ENCODE results near the gene ADCY2.

ADCY2 gene

DNA sequence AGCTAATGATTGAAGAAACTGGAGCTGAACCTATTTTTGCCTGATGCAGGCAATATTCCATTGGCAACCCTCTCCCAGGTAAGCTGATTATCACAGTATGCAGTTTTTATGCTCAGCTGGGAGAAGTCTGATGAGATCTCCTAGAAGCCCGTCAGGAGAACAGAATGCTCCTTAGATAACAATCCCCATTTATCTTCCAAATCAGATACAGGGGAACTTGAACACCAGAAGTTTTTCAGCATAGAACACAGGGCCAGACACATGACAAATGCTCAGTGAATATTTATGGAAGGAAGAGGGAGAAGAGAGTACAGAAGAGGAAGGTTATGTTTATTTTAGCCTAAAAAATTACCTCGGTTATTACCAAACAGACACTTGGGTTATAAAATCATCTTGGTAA is 417.1 kb downstream of the ADCY2 start:
- no peaks in the 10 kb centered on the region for H3K36me3 Mint-ChIP-seq
- no peaks in the 10 kb centered on the region for H3K9me3 Mint-ChIP-seq
- peaks cover 7% of the 10 kb centered on the region for H3K4me1 Mint-ChIP-seq
- H3K4me3 Mint-ChIP-seq: no peak overlapping the region
- no peak overlapping the region for H3K27ac Mint-ChIP-seq
- peaks cover 43% of the 10 kb centered on the region for H3K27me3 Mint-ChIP-seq
- no peak for ATAC-seq

DNA sequence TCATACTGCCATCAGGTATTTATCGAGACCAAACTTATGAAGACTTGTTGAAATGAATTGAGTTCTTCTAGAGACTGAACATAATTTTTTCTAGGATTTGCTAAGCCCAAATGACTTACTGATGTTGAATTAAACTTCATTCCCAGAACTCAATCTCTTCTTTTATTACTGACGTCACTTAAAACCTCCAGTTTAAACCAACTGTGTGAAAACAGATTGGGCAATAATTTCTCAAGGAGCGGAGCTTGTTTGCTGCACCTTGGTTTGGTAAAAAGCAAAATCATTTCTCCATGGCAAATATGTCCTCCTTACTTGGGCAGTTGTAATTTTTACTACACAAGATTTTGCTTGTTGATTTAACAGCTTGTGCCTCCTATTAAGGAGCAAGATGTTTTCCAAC is 417.6 kb downstream of the ADCY2 start:
- H3K4me1 Mint-ChIP-seq: peaks cover 7% of the 10 kb centered on the region
- H3K36me3 Mint-ChIP-seq: no peaks in the 10 kb centered on the region
- H3K27me3 Mint-ChIP-seq: peaks cover 43% of the 10 kb centered on the region
- no peak for ATAC-seq
- H3K4me3 Mint-ChIP-seq: no peak overlapping the region
- no peak overlapping the region for H3K27ac Mint-ChIP-seq
- no peaks in the 10 kb centered on the region for H3K9me3 Mint-ChIP-seq

DNA sequence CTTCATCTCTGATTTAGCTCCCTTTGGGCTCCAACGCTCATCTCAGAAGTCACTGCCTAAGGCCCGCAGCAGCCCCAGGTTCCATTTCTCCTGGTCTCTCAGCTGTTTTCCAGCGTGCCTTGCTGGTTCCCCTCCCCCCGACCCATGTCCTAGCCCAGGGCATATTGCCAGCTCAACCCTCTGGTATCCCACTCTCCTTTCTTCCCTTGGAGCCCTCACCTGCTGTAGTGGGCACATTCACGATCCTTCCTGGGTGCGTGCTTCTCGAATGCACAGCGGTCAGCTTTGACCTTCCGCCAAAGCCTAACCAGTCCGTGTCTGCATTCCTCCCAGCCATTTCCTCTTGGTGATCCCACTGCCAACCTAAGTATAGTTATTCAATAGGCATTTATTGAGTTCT is 418.9 kb downstream of the ADCY2 start:
- Mint-ChIP-seq H3K4me1 (peaks cover 7% of the 10 kb centered on the region), H3K9me3 (no peaks in the 10 kb centered on the region), H3K36me3 (no peaks in the 10 kb centered on the region), H3K27ac (no peak overlapping the region), H3K27me3 (peaks cover 51% of the 10 kb centered on the region), H3K4me3 (no peak overlapping the region)
- ATAC-seq: no peak

DNA sequence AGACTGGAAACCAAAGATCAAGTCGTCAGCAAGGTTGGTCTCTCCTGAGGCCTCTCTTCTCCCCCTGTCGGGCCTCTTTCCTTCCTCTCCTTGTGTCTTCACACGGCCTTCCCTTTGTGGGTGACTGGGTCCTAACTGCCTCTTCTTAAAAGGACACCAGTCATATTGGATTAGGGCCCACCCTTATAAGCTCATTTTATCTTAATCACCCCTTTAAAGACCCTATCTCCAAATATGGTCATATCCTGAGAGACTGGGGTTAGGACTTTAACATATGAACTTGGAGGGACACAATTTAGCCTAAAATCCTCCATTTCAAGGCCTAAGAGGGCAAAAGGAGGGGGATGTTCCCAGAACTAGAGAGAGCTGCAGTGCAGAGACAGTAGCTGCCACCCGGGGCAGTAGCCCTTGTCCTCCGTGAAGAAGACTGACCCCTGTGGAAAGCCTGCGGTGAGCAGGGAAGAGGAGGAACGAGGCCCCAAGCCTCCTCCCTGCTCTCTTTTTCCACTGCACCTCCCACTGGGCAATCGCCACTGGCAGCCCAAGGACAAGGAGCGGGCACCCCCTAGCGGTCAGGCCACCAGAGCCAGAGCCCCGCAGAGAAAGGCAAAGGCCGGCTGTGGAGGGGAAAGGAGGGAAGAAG is 420.1 kb downstream of the ADCY2 start:
- peaks cover 57% of the 10 kb centered on the region for H3K27me3 Mint-ChIP-seq
- H3K36me3 Mint-ChIP-seq: no peaks in the 10 kb centered on the region
- no peak overlapping the region for H3K4me3 Mint-ChIP-seq
- H3K4me1 Mint-ChIP-seq: peaks cover 7% of the 10 kb centered on the region
- no peaks in the 10 kb centered on the region for H3K9me3 Mint-ChIP-seq
- H3K27ac Mint-ChIP-seq: no peak overlapping the region
- ATAC-seq: peak; percentile 71

DNA sequence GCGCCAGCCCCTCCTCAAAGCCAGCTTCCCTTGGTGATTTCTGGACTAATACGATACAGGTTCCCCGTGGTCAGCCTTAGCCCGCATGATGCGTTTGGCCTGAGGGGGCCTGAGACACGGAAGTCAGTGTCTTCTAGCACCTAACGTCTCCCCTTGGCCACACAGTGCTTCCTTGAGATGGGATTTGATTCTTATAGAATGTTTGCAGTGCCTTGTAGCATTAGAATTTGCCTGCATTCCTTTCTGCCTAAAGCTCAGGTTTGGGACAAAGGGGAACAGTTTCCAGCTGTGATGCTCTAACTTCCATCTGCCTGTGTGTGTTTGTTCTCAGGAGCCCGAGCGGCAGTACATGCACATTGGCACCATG is 420.6 kb downstream of the ADCY2 start:
- peaks cover 7% of the 10 kb centered on the region for H3K4me1 Mint-ChIP-seq
- H3K27ac Mint-ChIP-seq: no peak overlapping the region
- ATAC-seq: no peak
- peaks cover 62% of the 10 kb centered on the region for H3K27me3 Mint-ChIP-seq
- H3K9me3 Mint-ChIP-seq: no peaks in the 10 kb centered on the region
- no peaks in the 10 kb centered on the region for H3K36me3 Mint-ChIP-seq
- no peak overlapping the region for H3K4me3 Mint-ChIP-seq

DNA sequence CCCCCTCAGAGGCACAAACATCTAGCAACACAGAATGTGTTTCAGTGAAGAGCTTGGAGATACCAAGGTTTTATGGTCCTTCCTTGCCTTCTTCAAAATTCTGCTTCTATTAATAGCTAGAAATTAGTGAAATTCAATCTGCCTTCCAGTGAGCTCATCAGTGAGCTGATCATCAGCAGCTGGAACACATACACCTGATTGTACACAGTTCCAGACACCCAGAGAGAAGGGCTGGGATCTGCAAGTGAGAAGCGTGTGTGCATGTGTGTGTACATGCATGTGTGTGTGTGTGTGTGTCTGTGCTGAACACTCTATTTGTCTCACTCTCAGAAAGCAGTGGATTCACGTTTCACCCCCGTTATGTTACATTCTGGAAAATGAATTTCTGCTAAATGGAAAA is 426.5 kb downstream of the ADCY2 start:
- Mint-ChIP-seq H3K4me3 (no peak overlapping the region), H3K9me3 (no peaks in the 10 kb centered on the region), H3K27me3 (peaks cover 34% of the 10 kb centered on the region), H3K4me1 (no peaks in the 10 kb centered on the region), H3K27ac (no peak overlapping the region), H3K36me3 (no peaks in the 10 kb centered on the region)
- no peak for ATAC-seq

DNA sequence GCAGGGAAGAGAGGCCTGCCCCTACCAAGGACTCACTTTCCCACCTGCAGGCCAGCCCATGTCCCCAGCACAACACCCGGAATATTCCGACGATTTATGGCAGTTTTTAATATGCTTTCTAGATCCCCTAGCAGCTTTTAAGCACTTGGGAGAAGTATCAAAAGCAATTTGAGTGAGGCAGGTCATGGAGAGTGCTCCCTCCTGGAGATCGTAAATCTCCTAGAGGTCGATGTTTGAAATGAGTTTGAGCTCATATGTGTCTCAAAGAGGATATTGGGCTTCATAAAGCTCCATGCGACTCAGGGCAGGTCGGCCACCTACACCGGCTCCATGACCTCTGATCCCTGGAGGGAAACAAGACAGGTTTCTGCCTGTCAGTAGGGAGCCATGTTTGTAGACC is 427.7 kb downstream of the ADCY2 start:
- Mint-ChIP-seq H3K36me3 (no peaks in the 10 kb centered on the region), H3K4me1 (no peaks in the 10 kb centered on the region), H3K27ac (no peak overlapping the region), H3K9me3 (no peaks in the 10 kb centered on the region), H3K4me3 (no peak overlapping the region), H3K27me3 (peaks cover 34% of the 10 kb centered on the region)
- no peak for ATAC-seq

DNA sequence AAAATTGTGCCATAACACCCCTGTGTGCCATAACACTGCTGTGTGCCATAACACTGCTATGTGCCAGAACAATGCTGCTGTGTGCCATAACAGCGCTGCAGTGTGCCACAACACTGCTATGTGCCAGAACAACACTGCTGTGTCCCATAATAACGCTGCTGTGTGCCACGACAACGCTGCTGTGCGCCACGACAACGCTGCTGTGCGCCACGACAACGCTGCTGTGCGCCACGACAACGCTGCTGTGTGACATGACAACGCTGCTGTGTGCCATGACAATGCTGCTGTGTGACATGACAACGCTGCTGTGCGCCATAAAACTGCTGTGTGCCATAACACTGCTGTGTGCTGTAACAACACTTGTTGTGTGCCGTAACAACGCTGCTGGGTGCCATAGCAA is 429.1 kb downstream of the ADCY2 start:
- ATAC-seq: no peak
- Mint-ChIP-seq H3K9me3 (no peaks in the 10 kb centered on the region), H3K27me3 (peaks cover 25% of the 10 kb centered on the region), H3K27ac (no peak overlapping the region), H3K36me3 (no peaks in the 10 kb centered on the region), H3K4me3 (no peak overlapping the region), H3K4me1 (no peaks in the 10 kb centered on the region)

DNA sequence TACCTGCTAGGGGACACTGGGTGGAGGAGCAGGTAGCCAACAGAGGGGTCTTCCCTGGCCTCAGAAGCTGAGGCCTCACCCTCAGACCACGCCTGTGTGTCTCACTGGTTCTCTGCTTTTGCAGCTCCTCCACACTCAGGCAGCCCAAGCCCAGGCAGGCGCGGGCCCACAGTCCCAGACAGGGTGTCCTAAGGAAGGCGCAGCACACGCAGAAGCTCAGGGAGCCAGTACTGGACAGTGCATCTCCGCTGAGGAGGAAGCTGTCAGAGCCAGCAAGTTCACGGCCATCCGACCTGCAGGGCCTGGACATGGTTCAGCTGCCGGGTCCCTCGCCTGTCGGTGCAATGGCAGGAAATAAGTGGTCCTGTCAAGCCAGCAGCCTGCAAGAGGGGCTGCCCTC is 429.7 kb downstream of the ADCY2 start:
- Mint-ChIP-seq H3K27me3 (peaks cover 23% of the 10 kb centered on the region), H3K27ac (no peak overlapping the region)
- ATAC-seq: no peak

DNA sequence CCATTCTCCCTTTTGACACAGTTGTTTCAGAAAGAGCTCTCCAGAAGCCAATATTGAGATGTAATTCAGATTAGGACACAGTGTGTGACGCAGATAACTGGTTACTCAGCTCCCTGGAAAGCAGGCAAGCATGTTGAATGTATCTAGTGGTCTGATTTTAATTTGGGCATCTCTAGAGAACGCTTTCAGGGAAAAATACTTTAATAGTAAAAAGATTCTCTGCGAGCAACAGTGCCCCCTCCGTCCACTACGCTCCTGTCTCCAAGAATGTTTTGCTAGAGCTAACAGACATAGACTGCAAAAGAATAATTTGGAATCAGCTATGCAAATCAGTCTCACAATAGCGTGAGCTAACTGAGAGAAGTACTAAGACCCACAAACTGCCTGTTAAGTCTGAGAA is 431.7 kb downstream of the ADCY2 start:
- Mint-ChIP-seq H3K27me3 (peaks cover 17% of the 10 kb centered on the region), H3K27ac (no peak overlapping the region), H3K4me1 (no peaks in the 10 kb centered on the region), H3K36me3 (no peaks in the 10 kb centered on the region), H3K9me3 (no peaks in the 10 kb centered on the region), H3K4me3 (no peak overlapping the region)
- no peak for ATAC-seq

More for the DNA sequence above, 429.7 kb downstream of the ADCY2 start:
- no peaks in the 10 kb centered on the region for H3K36me3 Mint-ChIP-seq
- no peaks in the 10 kb centered on the region for H3K9me3 Mint-ChIP-seq
- no peak overlapping the region for H3K4me3 Mint-ChIP-seq
- H3K4me1 Mint-ChIP-seq: no peaks in the 10 kb centered on the region

DNA sequence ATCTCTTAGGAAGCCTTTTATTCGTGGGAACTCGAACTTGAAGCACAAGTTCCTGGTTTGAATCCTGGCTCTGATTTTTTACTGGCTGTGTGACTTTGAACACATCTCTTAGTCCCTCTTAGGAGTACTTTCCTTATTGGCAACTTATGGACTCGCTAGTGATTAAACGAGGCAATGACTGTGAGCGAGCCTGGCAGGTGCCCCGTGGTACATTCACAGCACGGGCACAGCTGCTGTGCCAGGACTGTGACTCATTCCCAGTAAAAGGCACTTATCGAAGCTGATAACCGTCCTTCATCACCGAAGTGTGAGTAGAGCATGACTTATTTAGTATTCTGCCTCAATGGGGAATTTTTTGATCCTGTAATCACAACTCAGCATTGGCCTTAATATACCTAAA is 432.3 kb downstream of the ADCY2 start:
- no peak overlapping the region for H3K4me3 Mint-ChIP-seq
- peaks cover 19% of the 10 kb centered on the region for H3K27me3 Mint-ChIP-seq
- H3K27ac Mint-ChIP-seq: no peak overlapping the region
- H3K36me3 Mint-ChIP-seq: no peaks in the 10 kb centered on the region
- H3K4me1 Mint-ChIP-seq: no peaks in the 10 kb centered on the region
- H3K9me3 Mint-ChIP-seq: no peaks in the 10 kb centered on the region
- no peak for ATAC-seq

DNA sequence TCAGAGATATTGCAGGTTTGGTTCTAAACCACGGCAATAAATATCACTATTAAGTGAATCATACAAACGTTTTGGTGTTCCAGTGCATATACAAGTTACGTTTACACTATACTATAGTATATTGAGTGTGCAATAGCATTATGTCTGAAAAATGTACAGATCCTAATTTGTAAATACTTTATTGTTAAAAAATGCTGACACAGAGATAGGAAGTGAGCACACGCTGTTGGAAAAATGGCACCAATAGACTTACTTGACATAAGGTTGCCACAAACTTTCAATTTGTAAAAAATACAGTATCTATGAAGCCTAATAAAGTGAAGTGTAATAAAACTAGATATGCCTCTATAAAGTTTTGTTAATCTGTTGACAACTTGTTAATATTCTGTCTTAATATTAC is 439.0 kb downstream of the ADCY2 start:
- Mint-ChIP-seq H3K4me1 (no peaks in the 10 kb centered on the region), H3K4me3 (no peak overlapping the region), H3K36me3 (no peaks in the 10 kb centered on the region), H3K27me3 (peaks cover 20% of the 10 kb centered on the region), H3K9me3 (no peaks in the 10 kb centered on the region), H3K27ac (no peak overlapping the region)
- no peak for ATAC-seq

DNA sequence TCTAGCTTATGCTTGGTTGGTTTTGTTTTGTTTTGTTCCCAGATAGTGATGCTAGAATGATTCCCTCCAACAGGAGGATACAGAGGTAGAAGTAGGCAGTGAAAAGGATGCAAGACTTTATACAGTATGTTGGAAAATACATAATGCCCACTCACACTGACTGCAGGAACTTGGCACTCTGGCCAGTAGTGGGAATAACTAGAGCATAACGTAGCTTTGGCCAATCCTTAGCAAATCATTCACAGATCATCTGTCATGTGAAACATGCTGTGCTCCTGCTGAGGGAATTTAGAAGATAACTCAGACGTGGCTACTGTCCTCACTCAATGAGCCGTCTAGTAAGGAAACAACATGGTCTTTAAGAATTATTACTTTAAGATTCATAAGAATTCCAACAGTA is 441.5 kb downstream of the ADCY2 start:
- Mint-ChIP-seq H3K4me1 (no peaks in the 10 kb centered on the region), H3K27ac (no peak overlapping the region), H3K4me3 (no peak overlapping the region), H3K27me3 (peaks cover 31% of the 10 kb centered on the region), H3K36me3 (no peaks in the 10 kb centered on the region), H3K9me3 (peaks cover 3% of the 10 kb centered on the region)
- ATAC-seq: no peak

DNA sequence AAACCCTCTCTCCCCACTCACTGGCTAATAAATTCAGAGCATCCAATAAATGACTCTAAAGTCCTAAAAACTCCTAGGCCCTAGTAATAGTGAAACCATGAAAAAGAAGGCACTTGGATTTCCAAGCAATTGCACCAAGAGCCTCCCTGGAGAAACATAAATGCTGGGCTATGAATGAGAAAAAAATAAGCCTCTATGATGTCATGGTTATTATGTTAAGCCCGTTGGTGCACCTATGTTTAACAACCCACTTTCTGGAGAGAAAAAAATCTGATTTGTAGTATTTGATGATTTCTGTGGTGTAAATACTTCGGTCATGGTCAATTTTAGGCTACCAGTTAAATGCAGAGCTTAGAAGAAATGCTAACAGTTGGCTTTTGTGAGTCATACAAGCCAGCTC is 446.6 kb downstream of the ADCY2 start:
- H3K36me3 Mint-ChIP-seq: no peaks in the 10 kb centered on the region
- H3K27me3 Mint-ChIP-seq: peaks cover 19% of the 10 kb centered on the region
- no peak overlapping the region for H3K4me3 Mint-ChIP-seq
- H3K4me1 Mint-ChIP-seq: peaks cover 6% of the 10 kb centered on the region
- H3K9me3 Mint-ChIP-seq: peaks cover 3% of the 10 kb centered on the region
- H3K27ac Mint-ChIP-seq: no peak overlapping the region
- ATAC-seq: no peak

DNA sequence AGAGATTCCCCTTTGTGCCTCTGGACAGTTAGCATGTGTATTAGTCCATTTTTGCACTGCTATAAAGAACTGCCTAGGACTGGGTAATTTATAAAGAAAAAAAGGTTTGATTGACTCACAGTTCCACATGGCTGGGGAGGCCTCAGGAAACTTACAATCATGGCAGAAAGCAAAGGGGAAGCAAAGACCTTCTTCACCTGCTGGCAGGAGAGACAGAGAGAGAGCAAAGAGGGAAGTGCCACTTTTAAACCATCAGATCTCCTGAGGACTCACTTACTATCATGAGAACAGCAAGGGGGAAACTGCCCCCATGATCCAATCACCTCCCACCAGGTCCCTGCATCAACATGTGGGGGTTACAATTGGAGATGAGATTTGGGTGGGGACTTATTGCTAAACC is 449.0 kb downstream of the ADCY2 start:
- H3K4me3 Mint-ChIP-seq: no peak overlapping the region
- H3K4me1 Mint-ChIP-seq: peaks cover 8% of the 10 kb centered on the region
- H3K9me3 Mint-ChIP-seq: peaks cover 3% of the 10 kb centered on the region
- H3K27ac Mint-ChIP-seq: no peak overlapping the region
- H3K27me3 Mint-ChIP-seq: peaks cover 33% of the 10 kb centered on the region
- H3K36me3 Mint-ChIP-seq: no peaks in the 10 kb centered on the region
- no peak for ATAC-seq

DNA sequence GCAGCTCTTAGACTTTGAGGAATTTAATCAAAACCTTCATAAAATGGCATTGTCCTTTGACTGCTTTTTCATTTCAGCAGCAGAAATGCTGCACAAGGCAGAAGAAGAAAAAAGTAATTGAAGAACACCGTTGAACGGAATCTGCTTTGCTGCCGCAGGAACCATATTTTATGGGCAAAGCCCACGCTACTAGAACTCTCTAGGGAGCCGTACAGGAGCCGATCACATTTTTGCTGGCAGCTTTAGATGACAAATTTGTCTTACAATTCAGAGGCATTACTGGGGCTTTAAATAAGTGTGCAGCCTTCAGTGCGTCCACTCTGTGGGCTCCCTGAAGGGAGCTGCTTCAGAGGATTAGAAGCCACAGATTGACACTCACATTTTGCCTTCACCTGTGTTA is 449.6 kb downstream of the ADCY2 start:
- Mint-ChIP-seq H3K36me3 (no peaks in the 10 kb centered on the region), H3K27ac (no peak overlapping the region), H3K9me3 (peaks cover 2% of the 10 kb centered on the region), H3K4me3 (no peak overlapping the region), H3K4me1 (peaks cover 12% of the 10 kb centered on the region), H3K27me3 (peaks cover 27% of the 10 kb centered on the region)
- no peak for ATAC-seq

DNA sequence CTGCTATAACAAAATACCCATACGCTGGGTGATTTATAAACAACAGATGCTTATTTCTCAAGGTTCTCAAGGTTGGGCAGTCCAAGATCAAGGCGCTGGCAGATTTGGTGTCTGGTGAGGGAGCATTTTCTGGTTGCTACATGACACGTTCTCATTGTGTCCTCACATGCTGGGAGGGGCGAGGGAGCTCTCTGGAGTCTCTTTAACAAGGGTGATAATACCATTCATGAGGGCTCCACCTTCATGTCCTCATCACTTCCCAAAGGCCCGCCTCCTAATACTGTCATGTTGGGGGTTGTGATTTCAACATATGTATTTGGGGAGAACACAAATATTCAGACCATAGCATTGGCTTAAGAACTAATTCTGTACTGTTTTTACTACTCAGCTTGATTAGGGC is 450.4 kb downstream of the ADCY2 start:
- no peak overlapping the region for H3K27ac Mint-ChIP-seq
- H3K4me3 Mint-ChIP-seq: no peak overlapping the region
- peaks cover 16% of the 10 kb centered on the region for H3K4me1 Mint-ChIP-seq
- H3K27me3 Mint-ChIP-seq: peaks cover 24% of the 10 kb centered on the region
- ATAC-seq: no peak
- no peaks in the 10 kb centered on the region for H3K36me3 Mint-ChIP-seq
- no peaks in the 10 kb centered on the region for H3K9me3 Mint-ChIP-seq
